Measurements from ENCODE around the gene CCDC106. TPM values are rescaled to one million over a fixed set of nuclear protein-coding genes. Genes with fewer than 3 reads are reported as not detected.
A peak's percentile ranks its signal among the peaks of the same experiment; 100 is the strongest.

The CCDC106 gene
- total RNA-seq, 1 experiment from 2014 or later: 21.1 TPM

- TF ChIP-seq TEAD4 (CRISPR knock-in tag; IDR thresholded peaks at IDR 0.05) (0 out of 2 replicates have a peak, but pooled peaks have one; percentile 41), SOX15 (CRISPR knock-in tag; IDR thresholded peaks at IDR 0.05) (no peak), PRDM15 (CRISPR knock-in tag; IDR thresholded peaks at IDR 0.05) (no peak), ZNF512 (CRISPR knock-in tag; IDR thresholded peaks at IDR 0.05; ENCODE audit: borderline replicate concordance) (no peak), SMAD3 (CRISPR knock-in tag; IDR thresholded peaks at IDR 0.05; ENCODE audit: borderline replicate concordance) (no peak), NR2C2 (CRISPR knock-in tag; IDR thresholded peaks at IDR 0.05) (0 out of 2 replicates have a peak, but pooled peaks have one; percentile 17), ZNF219 (CRISPR knock-in tag; IDR thresholded peaks at IDR 0.05; ENCODE audit: borderline replicate concordance) (no peak), MLX (CRISPR knock-in tag; IDR thresholded peaks at IDR 0.05) (no peak), RELA (CRISPR knock-in tag; IDR thresholded peaks at IDR 0.05; ENCODE audit: borderline replicate concordance) (peak; percentile 49; the same call in 1 of the 2 replicates)
These were observed 27.0 kb downstream of the CCDC106 start, which contains the start of gene EPN1 (continued) for GRCh38 chr19:55674841-55675660.

- ATAC-seq: no peak
- ChIA-PET CTCF (no interaction called here), POLR2A (no interaction called here)
- no peaks in the 10 kb centered on the region for H3K9me3 Mint-ChIP-seq
- peak overlapping the region; percentile 98 for H3K4me3 Mint-ChIP-seq
- peak overlapping the region; percentile 95 for H3K27ac Mint-ChIP-seq
- peaks cover 38% of the 10 kb centered on the region for H3K36me3 Mint-ChIP-seq
- peaks cover 42% of the 10 kb centered on the region for H3K4me1 Mint-ChIP-seq
- DNase-seq (ENCODE audit: low spot score): no peak
- H3K27me3 Mint-ChIP-seq (ENCODE audit: low read depth): no peaks in the 10 kb centered on the region
- TF ChIP-seq USF1 (CRISPR knock-in tag; IDR thresholded peaks at IDR 0.05) (no peak), ZNF512 (CRISPR knock-in tag; IDR thresholded peaks at IDR 0.05; ENCODE audit: borderline replicate concordance) (no peak), NR3C1 (CRISPR knock-in tag; conservative IDR thresholded peaks at IDR 0.05; ENCODE audit: low read depth) (no peak), OVOL2 (CRISPR knock-in tag; IDR thresholded peaks at IDR 0.05; ENCODE audit: borderline replicate concordance) (no peak)
- TF ChIP-seq, protein P1, sequence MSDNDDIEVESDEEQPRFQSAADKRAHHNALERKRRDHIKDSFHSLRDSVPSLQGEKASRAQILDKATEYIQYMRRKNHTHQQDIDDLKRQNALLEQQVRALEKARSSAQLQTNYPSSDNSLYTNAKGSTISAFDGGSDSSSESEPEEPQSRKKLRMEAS (CRISPR knock-in tag; IDR thresholded peaks at IDR 0.05): no peak
- TF ChIP-seq, protein P2, sequence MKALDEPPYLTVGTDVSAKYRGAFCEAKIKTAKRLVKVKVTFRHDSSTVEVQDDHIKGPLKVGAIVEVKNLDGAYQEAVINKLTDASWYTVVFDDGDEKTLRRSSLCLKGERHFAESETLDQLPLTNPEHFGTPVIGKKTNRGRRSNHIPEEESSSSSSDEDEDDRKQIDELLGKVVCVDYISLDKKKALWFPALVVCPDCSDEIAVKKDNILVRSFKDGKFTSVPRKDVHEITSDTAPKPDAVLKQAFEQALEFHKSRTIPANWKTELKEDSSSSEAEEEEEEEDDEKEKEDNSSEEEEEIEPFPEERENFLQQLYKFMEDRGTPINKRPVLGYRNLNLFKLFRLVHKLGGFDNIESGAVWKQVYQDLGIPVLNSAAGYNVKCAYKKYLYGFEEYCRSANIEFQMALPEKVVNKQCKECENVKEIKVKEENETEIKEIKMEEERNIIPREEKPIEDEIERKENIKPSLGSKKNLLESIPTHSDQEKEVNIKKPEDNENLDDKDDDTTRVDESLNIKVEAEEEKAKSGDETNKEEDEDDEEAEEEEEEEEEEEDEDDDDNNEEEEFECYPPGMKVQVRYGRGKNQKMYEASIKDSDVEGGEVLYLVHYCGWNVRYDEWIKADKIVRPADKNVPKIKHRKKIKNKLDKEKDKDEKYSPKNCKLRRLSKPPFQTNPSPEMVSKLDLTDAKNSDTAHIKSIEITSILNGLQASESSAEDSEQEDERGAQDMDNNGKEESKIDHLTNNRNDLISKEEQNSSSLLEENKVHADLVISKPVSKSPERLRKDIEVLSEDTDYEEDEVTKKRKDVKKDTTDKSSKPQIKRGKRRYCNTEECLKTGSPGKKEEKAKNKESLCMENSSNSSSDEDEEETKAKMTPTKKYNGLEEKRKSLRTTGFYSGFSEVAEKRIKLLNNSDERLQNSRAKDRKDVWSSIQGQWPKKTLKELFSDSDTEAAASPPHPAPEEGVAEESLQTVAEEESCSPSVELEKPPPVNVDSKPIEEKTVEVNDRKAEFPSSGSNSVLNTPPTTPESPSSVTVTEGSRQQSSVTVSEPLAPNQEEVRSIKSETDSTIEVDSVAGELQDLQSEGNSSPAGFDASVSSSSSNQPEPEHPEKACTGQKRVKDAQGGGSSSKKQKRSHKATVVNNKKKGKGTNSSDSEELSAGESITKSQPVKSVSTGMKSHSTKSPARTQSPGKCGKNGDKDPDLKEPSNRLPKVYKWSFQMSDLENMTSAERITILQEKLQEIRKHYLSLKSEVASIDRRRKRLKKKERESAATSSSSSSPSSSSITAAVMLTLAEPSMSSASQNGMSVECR (CRISPR knock-in tag; IDR thresholded peaks at IDR 0.05; ENCODE audit: borderline replicate concordance): no peak
- TF ChIP-seq, protein P3, sequence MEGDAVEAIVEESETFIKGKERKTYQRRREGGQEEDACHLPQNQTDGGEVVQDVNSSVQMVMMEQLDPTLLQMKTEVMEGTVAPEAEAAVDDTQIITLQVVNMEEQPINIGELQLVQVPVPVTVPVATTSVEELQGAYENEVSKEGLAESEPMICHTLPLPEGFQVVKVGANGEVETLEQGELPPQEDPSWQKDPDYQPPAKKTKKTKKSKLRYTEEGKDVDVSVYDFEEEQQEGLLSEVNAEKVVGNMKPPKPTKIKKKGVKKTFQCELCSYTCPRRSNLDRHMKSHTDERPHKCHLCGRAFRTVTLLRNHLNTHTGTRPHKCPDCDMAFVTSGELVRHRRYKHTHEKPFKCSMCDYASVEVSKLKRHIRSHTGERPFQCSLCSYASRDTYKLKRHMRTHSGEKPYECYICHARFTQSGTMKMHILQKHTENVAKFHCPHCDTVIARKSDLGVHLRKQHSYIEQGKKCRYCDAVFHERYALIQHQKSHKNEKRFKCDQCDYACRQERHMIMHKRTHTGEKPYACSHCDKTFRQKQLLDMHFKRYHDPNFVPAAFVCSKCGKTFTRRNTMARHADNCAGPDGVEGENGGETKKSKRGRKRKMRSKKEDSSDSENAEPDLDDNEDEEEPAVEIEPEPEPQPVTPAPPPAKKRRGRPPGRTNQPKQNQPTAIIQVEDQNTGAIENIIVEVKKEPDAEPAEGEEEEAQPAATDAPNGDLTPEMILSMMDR (IDR thresholded peaks at IDR 0.05): no peak
- TF ChIP-seq, protein P4, sequence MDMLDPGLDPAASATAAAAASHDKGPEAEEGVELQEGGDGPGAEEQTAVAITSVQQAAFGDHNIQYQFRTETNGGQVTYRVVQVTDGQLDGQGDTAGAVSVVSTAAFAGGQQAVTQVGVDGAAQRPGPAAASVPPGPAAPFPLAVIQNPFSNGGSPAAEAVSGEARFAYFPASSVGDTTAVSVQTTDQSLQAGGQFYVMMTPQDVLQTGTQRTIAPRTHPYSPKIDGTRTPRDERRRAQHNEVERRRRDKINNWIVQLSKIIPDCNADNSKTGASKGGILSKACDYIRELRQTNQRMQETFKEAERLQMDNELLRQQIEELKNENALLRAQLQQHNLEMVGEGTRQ (CRISPR knock-in tag; IDR thresholded peaks at IDR 0.05): no peak
These were observed 27.8 kb downstream of the CCDC106 start for GRCh38 chr19:55675661-55676354.

Data from WTC11 (cell line).